ENCODE data around the gene ENOX1.
A peak's percentile ranks its signal among the peaks of the same experiment; 100 is the strongest.

ENOX1 gene

DNA sequence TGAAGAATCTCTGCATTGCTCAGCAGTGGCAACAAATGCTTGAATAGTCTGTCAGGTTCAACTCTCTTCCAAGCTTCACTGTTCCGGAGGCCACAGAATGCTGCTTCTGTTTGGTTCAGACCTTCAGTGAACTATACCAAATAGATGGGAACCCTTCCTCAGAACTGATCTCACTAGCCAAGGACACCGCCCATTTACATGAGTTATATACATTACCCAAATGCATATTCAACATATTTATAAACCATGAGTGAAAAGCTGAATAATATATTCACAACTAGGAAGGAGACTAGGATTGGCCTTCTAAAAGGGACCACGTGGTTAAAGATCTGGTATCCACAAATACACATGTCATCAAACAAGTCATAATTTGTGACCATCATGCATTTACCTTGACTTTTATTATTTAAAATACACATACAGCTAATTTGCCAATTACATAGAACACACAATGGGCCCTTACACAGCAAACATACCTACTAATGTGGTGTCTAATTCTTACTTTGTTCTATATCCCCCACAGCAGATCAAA, 49.3 kb downstream of the ENOX1 start:
- DNase-seq = no peak

DNA sequence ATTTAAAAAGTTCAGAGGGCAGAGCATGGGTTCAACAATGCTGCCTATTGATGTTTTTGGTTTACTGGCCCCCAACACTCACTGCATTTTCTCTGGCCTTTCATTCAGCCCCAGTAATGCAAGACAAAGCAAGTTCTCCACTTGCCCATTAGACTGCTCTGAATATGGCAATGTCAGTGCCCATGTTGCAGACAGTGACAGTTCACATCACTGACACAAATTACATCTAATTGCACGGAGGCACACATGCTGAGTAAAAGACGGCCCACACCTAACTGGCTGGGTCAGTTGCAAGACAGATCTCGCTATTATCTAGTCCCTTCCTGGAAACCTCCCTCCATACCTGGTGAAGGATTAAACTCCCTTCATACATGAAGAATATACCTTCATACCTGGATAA, 54.0 kb downstream of the ENOX1 start:
- no peak for DNase-seq

DNA sequence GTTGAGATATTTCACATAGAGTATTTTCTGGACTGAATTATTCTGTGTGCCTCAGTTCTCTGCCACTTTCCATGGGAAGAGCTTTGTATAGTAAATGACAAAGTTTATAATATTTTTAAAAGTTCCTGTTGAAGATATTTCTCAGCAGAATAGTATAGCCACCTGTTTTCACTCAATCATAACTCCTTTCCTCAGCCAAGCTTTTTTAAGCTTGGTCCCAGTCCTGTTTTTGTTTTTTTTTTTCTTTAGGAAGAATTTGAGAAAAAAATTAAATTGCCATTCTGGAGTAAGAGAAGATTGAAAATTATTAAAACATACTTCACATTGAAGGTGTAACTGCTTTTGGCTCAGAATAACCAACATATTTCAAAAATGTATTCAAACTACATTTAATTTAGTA, 55.5 kb downstream of the ENOX1 start:
- no peak for DNase-seq

GRCh38 chr13:43730642-43731041, 56.1 kb downstream of the ENOX1 start:
- DNase-seq = no peak

DNA sequence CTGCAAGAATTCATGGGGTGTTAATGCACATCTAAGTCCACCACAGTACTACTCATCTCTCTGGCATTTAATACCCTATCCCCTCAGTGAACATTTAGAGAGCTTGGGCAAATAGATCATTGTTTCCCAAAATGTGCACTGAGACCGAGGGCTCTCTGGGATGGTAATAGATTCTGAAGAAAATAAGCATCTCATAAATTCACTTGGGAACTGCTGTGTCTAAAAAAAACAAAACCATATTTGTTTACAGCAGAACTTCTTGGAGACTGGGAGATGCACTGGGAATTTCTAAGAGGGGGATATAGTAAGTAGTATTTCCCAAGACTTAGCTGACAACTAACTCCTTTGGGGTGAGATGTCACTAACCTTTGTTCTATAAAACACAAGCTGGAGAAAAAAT, 58.4 kb downstream of the ENOX1 start:
- DNase-seq = no peak

- no peak for DNase-seq
Observed at GRCh38 chr13:43727856-43728255, 58.9 kb downstream of the ENOX1 start.

GRCh38 chr13:43725460-43725859, 61.3 kb downstream of the ENOX1 start:
- no peak for DNase-seq

DNA sequence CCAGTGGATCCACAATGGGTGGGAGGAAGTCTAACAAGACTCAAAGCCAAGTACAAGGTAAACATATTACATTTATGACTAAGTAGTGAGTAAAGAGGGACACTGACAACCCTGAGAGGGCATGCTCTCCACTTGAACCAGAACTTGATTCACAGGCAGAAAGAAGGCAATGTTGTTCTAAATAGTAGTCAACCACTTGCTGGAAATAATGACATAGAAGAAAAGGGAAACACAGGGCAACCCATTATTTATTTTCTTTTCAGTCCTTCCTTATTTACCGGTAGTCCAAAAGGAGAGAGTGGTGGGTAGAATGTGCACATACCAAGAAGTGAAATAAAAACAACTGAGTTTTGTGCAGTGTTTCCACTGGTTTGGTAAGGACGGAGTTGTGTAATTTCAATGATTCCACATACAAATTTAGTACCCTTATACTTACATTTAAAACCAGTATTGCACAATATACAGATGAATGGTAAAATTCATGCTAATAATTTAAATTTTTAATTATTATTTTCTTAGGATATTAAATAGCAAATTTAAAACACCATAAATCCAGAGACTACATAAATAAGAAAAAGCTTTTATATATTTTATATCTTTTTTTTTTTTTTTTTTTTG, 65.9 kb downstream of the ENOX1 start:
- DNase-seq = no peak

DNA sequence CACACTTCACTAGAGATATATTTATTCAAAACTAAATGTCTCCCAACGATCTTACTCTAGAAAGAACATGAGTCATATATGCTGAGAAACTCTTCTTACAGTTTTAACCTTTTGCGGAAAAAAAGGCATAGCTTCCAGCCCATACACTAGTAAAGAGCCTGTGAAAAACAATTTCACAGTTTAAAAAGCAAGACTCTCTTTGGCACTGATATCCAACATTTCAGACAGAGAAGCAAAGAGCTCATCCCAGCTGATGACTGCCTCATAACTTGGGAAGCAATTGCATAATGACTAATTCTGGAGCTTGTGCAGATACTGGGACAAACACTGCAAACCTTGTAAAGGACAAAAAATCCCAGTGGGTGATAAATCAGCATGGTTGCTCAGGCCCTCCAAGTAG, 88.0 kb downstream of the ENOX1 start:
- DNase-seq = no peak

DNA sequence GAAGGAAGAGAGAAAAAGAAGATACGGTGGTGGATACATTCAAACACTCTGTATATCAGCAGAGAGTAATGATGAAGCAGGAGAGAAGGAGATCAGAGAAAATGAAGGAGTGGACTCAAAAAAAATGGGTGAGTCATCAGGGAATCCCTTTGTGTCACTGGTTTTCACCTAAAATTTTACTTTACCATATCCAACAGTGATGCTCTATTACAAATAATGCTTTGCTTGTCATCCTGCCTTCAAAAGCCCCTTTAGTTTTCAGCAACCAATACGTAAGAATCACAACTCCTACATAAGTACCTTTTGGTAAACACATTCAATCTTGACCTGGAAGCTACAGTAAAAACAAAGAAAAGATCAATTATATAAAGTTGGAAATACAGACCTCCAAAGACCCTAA, 88.8 kb downstream of the ENOX1 start:
- no peak for DNase-seq

GRCh38 chr13:43697323-43697722, 89.4 kb downstream of the ENOX1 start:
- DNase-seq = no peak

- DNase-seq = no peak
Observed at GRCh38 chr13:43694146-43694664, 92.6 kb downstream of the ENOX1 start.

DNA sequence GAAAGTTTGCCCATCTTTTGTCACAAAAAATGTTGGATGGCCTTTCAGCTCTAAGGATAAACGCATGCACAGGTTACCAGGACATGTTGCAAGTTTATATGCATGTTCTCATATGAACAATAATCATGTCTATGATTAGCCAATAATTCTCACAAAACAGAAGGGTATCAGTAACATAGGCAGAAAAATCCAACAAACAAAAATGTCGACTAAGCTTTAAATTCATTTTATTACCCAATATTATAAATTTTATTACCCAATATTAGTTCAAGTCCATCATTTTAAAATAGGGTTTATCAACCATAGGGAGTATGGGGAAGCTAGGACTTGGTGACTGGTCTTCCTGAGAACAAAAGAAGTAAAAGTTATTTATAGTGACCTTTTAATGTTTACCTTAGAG, 93.1 kb downstream of the ENOX1 start:
- DNase-seq = no peak

GRCh38 chr13:43688227-43688907, 98.4 kb downstream of the ENOX1 start:
- DNase-seq = no peak

DNA sequence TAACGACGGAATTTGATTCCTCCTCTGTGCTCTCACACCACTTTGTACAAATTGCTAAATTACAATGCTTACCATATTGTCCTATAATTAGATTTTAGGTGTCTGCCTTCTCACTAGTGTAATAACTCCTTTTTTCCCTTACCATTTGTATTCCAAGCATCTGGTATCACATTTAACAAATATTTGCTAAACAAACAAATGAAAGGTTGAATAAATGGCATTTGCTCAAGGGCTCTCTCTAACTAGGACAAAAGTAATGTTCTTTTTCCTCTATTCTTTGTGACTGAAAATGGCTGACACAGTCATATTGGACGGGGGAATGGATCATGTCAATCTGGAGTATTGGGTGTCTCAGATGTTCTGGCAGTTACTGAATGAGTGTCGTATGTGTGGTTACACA, 99.7 kb downstream of the ENOX1 start:
- peak; percentile 66 for DNase-seq

GRCh38 chr13:43686557-43686956, 100.2 kb downstream of the ENOX1 start:
- no peak for DNase-seq

- DNase-seq = no peak
Observed at GRCh38 chr13:43684963-43685725, 101.6 kb downstream of the ENOX1 start.

DNA sequence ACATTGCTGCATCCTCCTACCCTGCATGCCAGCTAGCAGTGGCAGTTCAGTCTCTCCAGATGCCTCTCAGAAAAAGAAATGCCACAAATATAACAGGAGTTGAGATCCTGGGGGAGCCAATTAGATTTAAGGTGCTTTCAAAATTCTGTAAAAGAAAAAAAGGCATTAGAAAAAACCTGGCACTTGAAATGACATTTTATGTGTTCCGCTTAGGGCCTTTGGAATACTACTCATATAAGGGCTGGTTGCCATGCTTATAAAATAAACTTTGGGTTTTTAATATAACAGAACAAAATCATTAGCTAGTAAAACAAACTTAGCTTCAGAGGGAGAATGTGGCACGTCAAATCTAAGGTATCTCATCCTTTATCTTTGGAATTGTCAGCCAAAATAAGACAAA, 104.1 kb downstream of the ENOX1 start:
- no peak for DNase-seq

DNA sequence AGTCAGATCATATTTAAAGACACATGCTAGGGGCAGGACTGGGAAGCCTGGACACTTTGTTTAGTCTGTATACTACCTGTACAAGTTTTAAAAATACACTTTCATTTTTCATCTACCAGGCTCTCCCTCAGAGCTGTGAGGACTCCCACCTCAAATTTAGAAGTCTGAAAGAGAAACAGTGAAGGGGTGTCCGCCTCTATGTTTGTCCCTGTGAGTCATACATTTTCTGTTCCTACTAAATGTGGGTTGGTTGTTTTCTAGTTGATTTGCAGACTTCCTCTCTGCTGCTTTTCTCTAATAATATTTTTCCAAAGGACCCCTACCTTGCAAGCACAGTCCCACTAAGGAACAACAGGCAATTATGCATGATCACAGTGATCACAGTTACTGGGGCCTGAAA, 110.5 kb downstream of the ENOX1 start:
- DNase-seq = no peak

DNA sequence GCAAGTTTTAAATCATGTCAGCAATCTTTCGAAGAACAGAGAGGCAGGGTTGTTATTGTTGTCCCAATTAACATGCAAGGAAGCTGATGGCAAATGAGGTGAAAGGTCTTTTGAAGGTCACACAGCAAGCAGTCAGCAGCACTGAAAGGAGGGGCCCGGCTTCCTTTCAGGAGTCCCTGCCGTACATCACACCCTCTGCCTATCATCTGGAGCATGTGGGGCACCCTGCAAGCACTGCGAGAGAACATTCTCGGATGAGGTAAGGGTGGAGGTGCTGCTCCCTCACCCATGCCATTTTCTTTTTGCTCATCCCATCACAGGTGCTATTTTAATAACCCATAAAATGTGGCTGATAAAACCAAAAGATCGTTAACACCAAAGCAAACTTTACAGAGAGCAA, 111.2 kb downstream of the ENOX1 start:
- no peak for DNase-seq

DNA sequence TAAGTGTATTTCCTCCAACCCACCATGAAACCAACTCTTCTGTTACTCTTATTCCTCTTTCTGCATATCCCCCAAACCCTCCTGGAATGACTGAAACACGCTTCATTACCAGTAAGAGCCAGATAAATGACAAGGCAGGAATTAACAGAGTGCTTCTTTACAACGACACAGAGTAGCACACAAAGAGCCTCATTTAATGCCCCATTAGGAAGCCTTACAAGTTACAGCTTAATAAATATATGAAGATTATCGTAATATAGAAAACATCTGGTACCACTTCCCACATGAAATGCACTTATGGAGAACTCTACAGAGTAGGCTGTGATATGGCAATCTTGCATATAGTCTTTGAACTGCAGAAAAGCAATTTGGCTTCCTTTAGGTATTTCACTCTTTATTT, 116.8 kb downstream of the ENOX1 start:
- DNase-seq = no peak

DNA sequence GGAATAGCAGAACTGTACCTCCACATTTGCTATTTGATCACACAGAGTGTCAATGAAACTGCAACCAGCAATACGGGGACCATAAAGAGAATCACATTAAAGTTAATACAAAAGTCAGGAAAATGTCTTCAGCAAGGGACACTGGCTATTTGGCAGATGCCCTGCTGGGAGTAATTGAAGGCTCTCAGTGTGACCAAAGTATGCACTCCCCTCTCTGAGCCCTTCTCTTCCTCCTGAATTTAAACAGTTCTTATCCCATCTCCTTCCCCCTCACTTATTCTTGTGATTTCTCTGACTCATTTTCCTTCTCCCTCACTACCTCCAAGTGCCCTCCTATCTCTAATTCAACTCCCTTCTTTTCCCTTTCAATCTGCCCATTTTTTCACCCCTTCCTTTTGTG, 117.7 kb downstream of the ENOX1 start:
- DNase-seq = no peak

- no peak for DNase-seq
Observed at GRCh38 chr13:43666403-43666802, 120.4 kb downstream of the ENOX1 start.

GRCh38 chr13:43665388-43665787, 121.4 kb downstream of the ENOX1 start:
- no peak for DNase-seq
